GM21737 (cell line): ENCODE measurements around the gene NTRK1.

Experiments
- ATAC-seq: cut with Tn5 transposase; IDR thresholded peaks from one replicate; pipeline ENCODE4 v1.9.1; 2021; ENCODE audit warnings: mild to moderate bottlenecking, moderate library complexity; ENCODE audit not compliant: unreplicated experiment

NTRK1 gene

DNA sequence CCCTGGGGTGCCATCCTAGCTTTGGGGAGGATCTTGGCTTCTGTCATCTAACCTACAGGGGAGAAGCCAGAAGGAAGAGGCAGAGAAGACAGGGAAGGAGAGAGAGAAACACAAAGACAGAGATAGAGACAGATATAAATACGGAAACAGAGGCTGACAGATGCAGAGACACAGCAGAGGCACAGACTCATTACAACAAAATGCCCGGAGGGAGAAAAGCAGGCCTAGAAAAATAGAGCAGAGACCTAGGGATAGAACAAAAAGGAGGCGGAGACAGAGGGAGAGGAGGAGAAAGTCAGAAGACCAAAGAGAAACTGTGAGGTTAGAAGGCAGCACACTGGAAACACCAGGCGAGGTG is 34.8 kb downstream of the NTRK1 start:
- no peak for ATAC-seq

DNA sequence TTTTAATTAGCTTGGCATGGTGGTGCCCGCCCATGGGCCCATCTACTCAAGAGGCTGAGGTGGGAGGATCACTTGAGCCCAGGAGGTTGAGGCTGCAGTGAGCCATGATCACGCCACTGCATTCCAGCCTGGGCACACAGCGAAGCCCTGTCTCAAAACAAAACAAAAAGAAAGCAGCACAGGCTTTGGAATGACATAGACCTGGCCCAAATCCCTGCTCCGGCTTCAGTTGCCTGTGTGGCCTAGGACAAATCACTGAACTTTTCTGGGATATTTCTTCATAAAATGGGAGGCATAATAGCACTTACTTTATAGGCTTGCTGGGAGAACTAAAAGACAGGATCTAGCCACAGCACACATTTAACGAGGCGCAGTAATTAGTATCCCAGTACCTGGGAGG is 35.3 kb downstream of the NTRK1 start:
- ATAC-seq: no peak

DNA sequence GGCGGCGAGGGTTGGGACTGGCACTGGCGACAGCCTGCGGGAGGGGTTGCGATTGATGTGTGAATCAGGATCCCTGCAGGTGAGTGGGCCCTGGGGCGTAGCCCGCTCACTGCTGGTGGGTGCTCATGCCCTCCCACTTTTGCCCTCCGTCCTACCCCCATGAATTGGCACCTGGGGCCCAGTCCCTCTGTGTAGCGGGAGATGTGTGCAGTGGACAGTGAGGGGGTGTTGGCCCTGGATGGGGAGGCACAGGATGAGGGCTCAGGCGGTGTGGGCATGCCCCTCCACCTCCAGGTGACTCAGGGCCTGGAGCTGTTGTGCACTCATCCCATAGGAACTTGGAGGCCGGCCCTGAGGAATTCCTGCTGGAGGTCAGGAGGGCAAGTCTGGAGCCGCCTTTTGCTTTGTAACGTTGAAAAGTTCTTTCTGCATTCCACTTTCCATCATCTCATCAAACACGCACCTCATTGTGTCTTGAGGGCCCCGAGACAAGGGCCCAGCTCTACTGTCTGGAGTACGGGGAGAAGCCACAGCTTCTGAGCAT is 35.9 kb downstream of the NTRK1 start:
- ATAC-seq: no peak

DNA sequence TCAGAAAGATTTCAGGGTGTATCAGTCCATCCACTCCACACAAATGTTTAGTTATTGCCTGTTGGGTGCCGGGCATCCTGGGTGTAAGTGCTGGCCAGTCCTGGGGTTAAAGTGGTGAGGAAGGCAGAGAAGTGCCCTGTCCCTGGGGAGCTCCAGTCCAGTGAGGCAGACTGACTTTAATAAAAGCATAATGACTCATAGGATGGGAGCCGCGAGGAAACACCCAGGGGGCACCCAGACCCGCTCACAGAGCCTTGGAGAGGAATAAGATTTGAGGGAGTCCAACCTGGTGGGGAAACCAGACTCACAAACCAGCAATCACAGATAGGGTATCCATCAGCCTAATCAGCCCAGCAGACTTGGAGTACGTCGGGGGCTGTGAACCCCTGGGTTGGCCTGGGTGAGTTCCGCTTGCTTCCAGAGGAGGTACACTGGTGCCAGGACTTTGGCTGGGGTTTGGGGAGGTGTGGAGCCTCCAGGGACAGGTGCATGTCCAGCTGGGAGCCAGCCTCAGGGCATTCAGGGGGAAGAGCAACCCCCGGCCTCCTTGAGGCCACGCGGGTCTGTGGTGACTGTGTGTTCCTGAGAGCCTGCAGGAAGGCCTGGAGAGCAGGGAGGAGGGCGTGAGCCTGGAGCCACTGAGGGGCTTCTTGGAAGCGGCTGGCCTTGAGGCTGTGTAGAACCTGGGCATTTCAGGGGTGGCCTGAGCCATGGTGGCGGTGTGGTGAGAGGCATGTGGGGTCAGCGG is 36.6 kb downstream of the NTRK1 start:
- no peak for ATAC-seq

DNA sequence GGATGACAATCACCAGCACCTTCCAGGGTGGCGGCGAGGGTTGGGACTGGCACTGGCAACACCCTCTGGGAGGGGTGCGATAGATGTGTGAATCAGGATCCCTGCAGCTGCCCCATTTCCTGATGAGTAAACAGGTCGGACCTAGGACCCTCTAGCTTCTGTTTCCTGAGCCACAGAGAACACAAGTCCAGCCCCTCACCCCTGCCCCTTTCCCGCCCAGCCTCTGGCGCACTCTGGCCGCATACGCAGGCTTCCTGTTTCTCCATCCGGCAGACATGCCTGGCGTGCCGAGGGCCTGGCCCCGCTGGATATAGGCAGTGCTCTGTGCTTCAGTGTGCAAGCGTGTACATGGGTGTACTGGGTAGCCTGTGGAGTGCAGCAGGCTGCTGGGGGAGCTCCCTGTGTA is 37.5 kb downstream of the NTRK1 start:
- ATAC-seq: no peak

DNA sequence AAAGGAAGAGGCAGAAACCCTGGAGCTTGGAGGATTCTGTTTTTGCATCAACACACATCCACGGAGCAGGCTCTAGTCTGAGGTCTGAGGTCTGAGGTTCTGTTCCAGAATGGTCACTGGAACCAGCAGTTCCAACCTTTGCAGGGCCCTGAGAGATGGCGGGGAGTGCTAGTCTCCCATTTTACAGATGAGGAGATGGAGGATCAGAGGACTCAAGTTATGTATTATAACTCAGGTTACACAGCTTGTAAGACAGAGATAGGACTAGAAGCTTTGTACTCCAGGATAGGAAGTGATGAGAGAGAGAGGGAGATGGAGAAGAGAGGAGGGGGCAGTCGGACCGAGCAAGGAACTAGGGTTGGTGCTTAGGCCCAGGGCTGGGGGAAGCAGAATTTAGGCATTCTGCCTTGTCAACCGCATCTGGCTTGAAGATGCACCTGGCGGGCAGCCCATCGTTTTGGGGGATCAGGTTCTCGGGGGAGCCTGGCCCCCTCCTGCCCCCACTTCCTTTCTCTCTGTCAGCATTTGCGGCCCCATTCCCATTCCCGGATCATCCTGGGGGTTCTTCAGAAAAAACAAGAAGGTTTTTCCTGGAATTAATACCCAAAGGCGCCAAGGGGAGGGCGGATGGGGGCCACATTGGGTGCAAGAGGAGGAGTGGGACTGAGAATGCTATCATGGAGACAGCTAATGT is 38.5 kb downstream of the NTRK1 start:
- no peak for ATAC-seq

DNA sequence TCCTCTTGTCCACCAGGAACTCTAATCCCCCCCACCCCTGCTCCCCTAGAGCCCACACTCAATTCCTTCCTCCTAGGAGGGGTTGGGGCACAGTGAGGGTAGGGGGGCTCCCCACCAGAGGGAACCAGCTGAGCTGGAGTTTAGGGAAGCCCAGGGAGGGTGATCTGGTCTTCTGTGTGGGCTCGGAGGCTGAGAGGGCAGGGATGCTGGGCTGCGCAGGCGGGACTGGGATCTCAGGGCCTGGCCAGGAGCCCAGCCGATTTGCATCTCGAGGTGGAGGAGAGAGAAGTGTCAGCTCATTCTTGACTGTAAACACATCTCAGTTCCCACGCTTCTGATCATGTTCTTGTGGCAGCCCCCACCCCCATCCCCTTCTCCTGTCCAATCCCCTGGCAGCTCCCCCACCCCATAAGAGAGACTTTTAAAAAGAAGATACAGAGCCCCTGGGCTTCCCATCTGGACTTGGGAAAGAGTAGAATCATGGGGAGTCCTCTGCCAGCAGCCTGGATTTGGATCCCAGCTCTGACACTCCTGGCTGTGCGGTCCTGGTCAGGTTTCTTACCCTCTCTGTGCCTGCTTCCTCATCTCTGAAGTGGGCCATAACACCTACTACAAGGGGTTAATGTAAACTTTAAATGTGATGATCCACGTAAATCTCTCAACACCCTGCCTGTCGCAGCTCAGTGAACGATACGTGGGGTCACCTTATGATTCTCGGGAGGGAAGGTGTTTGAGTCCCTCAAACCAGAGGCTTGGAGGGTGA is 39.5 kb downstream of the NTRK1 start:
- ATAC-seq: no peak

DNA sequence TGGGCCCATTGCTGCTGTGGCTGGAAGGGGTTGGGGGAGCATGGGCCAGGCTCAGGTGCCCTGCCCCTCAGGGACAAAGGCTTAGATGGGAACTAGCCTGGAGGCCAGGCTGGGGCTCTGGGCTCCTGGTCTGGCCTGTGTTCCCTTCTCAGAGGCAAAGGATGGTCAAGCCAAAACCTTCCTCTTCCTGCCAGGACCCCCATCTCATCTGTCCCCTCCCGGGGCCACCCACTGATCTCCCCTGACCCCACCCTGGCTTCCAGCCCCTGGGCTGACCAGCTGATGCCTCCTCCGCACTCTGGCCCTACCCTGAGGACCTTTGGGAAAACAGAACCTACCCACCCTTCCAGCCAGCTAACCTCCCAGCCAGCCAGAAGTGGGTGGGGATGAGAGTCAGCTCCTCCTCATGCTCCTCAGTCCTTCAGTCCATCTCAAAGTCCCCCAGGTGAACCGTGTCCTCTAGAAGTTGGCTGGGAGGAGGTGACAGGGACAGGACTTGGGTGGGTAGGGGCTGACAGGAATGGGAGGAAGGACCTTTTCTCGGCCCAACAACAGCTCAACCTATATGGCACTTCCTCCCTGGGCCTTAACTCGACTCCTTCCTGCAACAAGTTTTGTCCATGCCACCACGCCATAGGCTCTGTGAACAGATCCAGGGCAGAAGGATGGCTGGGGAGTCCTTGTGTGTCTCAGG is 40.4 kb downstream of the NTRK1 start:
- no peak for ATAC-seq

DNA sequence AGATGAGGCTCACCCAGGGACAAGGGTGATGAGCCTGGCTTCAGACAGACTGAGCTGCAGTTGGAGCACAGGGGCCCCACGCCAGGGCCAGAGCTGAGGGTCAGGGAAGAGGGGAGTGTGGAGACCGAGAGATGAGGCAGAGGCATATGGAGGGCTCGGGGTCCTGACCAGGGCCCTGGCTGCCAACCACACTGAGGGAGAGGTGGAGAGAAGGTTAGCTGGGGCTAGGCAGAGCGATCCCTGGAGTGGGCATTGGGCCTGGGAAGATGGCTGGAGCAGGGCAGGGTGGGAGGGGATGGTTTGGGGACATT is 40.9 kb downstream of the NTRK1 start:
- ATAC-seq: no peak

DNA sequence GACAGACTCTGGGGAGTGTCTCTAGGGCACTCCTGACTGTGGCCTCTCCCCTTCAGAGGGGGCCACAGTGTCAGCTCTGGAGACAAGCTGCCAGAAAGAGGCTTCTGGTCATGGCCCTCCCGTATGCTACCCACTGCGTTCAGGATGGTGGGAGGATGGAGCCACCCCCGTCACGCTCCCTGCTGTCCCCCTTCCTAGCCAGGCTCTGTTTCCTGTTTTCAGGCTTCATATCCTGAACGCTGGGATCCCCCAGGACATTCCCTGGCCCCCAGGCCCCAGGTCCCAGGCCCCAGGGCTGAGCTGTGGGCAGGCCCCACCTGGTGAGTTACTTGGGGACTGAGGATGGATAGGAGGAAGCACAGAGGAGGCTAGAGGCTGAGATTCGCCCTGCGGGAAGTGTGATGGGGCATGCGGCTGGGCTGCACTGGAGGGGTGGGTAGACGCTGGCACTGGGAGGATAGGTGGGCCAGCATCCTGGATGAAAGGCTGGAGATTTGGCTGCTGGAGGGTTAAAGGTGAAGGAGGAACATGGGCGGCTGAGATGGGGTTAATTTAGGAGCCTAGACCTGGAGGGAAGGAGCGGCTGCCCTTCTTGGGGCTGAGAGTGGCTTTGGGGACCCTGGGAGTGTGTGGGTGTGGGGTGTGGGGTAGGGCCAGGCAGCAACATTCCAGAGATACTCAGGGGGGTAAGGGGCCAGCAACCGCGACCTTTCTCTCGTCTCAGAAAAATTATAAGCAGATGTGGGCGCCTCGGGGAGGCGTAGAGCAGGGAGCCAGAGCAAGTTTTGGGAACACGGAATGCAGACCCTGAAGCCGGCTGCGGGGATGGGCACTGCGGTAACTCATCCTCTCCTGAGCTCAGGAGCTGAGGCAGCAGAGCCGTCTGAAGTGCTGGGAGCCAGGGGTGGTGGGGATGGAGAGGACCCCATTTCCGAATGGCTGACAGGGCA is 41.6 kb downstream of the NTRK1 start:
- ATAC-seq: no peak

DNA sequence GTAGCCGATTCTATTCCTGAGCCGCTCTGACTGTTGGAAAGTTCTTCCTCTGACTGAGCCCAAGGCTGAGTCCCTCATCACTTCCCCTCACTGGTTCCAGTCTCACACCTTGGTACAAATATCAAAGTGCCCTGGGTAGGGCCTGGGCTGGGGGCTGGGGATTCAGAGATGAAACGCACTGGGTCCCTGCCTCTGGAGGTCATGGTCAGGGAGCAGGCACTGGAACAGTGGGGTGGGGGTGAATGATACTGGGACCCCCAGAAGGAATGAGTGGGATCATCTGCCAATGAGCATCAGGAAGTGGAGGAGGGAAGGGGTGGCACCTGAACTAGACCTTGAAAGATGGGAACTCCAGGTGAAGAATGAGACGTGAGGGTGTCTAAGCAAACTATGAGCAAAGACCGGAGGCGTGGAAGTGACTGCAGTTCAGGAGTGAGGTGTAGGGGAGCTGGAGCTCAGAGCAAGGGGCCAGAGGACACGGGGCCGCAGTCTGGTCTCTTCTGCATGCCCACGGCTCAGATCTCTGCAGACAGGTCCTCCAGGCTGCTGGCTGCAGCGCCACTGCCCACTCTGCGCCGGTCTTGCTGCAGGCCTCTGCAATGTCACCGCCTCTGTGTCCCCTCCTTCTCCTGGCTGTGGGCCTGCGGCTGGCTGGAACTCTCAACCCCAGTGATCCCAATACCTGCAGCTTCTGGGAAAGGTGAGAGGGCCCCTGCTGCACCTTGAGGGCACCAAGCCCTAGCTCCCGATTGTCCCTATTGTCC is 42.8 kb downstream of the NTRK1 start:
- ATAC-seq: no peak

DNA sequence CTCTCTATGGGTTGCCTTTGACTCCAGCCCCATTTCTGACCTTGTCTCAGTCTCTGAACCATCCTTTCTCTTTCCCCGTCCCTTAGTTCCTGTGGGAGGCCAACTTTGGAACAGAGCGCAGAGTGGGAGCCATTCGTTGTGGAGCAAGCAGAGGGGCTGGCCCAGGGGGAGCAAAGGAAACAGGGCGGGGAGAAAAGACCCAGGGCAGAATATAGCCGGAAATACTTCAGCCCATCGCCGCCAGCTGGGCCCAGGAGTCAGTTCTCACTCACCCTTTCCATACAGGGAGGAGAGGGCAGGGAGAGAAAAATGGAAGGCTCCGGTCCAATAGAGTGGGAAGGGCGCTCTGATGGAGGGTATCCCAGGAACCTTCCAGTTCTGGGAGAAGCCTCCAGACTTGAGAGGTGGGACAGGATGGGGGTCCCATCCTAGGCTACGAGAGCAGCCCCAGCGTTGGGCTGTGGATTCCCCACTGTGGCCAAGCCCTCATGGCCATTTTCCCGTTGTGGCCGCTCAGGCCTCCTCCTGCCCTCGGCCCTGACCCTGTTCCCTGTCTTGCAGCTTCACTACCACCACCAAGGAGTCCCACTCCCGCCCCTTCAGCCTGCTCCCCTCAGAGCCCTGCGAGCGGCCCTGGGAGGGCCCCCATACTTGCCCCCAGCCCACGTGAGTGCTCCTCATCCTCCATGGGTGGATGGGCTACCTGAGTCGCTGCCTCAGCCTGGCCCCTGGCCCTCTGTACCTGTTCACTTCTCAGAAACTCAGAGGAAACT is 43.7 kb downstream of the NTRK1 start:
- ATAC-seq: no peak

DNA sequence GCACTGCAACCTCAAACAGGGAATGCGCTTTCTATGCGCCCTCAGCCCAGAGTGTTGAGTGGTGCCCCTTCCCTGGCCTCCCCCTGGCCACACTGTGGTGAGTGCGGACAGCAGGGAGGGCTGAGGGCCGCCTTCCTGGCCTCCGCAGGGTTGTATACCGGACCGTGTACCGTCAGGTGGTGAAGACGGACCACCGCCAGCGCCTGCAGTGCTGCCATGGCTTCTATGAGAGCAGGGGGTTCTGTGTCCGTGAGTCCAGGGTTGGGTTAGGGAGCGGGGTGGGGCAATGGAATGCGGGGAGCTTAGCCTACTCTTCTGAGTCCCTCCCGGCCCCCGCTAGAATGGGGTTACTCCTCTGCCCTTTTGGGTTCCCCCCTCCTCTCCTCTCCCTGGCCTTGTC is 44.5 kb downstream of the NTRK1 start:
- no peak for ATAC-seq

DNA sequence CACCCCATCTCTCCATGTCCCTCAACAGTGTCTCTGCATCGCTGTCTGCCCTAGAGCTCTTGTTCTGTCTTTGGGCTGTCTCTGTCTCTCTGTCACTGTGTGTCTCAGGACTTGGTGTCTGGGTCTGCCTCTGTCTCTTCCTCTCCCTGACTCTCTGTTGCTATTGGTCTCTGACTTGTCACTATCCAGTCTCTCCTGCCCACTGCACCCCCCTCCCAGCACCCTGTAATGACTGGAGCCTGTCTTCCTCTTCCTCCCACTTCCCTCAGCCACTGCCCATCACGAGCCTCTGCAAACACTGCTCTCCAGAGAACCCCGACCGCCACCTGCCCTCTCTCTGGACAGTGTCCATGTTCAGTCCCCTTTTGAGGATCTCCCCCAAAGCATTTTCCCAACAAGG is 45.0 kb downstream of the NTRK1 start:
- no peak for ATAC-seq

DNA sequence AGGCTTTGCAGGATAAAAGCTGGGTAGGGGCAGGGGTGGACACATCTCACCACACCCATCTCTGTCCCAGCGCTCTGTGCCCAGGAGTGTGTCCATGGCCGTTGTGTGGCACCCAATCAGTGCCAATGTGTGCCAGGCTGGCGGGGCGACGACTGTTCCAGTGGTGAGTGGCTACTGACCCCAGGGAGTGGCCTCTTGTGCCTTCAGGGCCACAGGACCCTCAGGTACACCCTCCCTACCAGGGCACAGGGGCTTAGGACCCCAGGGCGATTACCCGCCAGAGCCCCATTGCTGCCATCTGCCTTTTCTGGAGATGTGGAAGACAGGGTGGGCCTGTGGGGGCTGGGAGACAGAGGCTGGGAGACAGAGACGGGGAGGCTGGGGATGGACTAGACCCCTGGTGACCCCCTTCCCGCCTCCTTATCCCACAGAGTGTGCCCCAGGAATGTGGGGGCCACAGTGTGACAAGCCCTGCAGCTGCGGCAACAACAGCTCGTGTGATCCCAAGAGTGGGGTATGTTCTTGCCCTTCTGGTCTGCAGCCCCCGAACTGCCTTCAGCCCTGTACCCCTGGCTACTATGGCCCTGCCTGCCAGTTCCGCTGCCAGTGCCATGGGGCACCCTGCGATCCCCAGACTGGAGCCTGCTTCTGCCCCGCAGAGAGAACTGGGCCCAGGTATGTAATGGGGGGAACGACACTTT is 45.7 kb downstream of the NTRK1 start:
- ATAC-seq: no peak

DNA sequence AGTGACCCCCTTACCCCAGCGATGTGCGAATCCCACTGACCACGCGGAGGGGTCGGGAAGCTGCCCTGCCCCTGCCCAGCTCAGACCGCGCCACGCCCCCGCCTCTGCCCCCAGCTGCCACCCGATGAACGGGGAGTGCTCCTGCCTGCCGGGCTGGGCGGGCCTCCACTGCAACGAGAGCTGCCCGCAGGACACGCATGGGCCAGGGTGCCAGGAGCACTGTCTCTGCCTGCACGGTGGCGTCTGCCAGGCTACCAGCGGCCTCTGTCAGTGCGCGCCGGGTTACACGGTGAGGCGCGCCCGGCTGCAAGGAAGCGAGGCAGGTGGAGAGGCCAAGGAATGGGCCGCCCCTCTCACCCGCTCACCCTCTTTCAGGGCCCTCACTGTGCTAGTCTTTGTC is 47.9 kb downstream of the NTRK1 start:
- no peak for ATAC-seq

DNA sequence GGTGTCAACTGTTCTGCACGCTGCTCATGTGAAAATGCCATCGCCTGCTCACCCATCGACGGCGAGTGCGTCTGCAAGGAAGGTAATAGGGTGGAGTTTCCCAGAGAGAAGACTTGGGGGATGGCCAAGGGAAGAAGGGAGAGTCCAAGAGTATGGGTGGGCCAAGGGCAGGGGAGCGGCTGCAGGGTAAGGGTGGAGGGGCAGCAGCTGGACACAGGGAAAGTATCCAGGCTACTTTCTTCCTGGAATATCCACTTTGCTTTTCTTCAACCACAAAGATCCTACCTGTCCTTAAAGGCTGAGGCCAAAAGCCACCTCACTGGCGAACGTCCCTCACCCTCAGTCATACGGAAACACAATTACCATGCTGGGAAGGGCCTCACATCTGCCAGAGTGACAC is 48.3 kb downstream of the NTRK1 start:
- ATAC-seq: no peak

DNA sequence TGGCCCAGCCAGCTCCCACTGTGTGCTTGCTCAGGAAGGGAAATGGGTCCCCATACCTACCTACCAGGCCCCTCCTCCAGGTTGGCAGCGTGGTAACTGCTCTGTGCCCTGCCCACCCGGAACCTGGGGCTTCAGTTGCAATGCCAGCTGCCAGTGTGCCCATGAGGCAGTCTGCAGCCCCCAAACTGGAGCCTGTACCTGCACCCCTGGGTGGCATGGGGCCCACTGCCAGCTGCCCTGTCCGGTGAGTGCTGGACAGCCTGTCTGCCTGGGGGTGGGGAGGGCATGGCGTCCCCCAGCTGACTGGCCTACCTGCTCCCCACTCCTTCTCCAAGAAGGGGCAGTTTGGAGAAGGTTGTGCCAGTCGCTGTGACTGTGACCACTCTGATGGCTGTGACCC is 49.0 kb downstream of the NTRK1 start:
- no peak for ATAC-seq
